Pancreas (tissue), 10 donors: ENCODE data around the gene PPP4R2. TPM values are rescaled to one million over a fixed set of nuclear protein-coding genes. Genes with fewer than 3 reads are reported as not detected.

Experiments used
- ATAC-seq, 4 donors: fragments of 200-7000 bp; cut with Tn5 transposase; one replicate each; pipeline versions ENCODE4 v1.8.0 to v1.9.1; 2020; ENCODE audit warnings: mild to moderate bottlenecking in 4 of 4, moderate library complexity in 4 of 4
- DNase-seq, 6 donors: peaks; one replicate each; pipeline ENCODE4 v3.0.0-alpha.2; 2020
- FAIRE-seq: peaks from 2 replicates; lab custom pipeline; 2012; peaks lifted over from hg19 to GRCh38; lab: Jason Lieb, UNC
- H3K27ac ChIP-seq, 4 donors: fragments of 200-600 bp; sonication (generic); 1 replicate in 3 of 4; 2 replicates in 1 of 4; pipeline versions ENCODE4 v1.5.0 to v1.8.0; 2020
- H3K27me3 ChIP-seq, 4 donors: fragments of 200-600 bp; one replicate each; pipeline ENCODE4 v1.8.0; 2021
- H3K36me3 ChIP-seq, 3 donors: fragments of 200-600 bp; sonication (generic) in 1 of 3; one replicate each; pipeline versions ENCODE4 v1.5.0 to v1.8.0; 2020 to 2021
- H3K4me1 ChIP-seq, 3 donors: fragments of 200-600 bp; one replicate each; pipeline ENCODE4 v1.8.0; 2021
- H3K4me3 ChIP-seq, 4 donors: fragments of 200-600 bp; sonication (generic) in 2 of 4; one replicate each; pipeline versions ENCODE4 v1.5.0 to v1.8.0; 2020 to 2021
- H3K9me3 ChIP-seq, 4 donors: fragments of 200-600 bp; one replicate each; pipeline ENCODE4 v1.8.0; 2021
- WGBS, 2 donors: extraction: QIAGEN DNeasy Blood & Tissue Kit; methylation state at CpG; one replicate each; pipeline ENCODE4 v1.1.7; 2013; 5-methylcytosine and 5-hydroxymethylcytosine counted together
- intact Hi-C, 3 donors: fragments of 100-400 bp; cut with DNase I; formaldehyde crosslinking; loops; one replicate each; pipeline versions ENCODE4 v1.11.1 to v1.14.2; 2022
- polyA plus RNA-seq, 2 donors: library from polyadenylated mRNA; stranded (reverse); fragments of 200-250 nt; gene quantifications; one replicate each; pipeline ENCODE4 v1.2.3, GENCODE V29; 2013
- total RNA-seq, 6 donors: library from RNA; stranded (reverse); fragmentation: NEBNext Ultra II Directional in 4 of 6; extraction: Animal tissue kit (Norgen Biotek cat#: 25700) in 4 of 6; gene quantifications; one replicate each; pipeline versions ENCODE4 v1.2.1 to v1.2.4, GENCODE V29; 2021 to 2023
- TF ChIP-seq, protein P1 (sequence below), 4 donors: fragments of 200-600 bp; sonication (generic) in 3 of 4; IDR thresholded peaks; one replicate each; pipeline versions ENCODE4 v1.5.0 to v1.8.0; 2021; ENCODE audit warnings: antibody characterized with exemption in 4 of 4
- donor health status: healthy with polysubstance abuse.
- donor health status: DM: no; HTN: no; CAD: no; lungs with moderate emphysema.
- donor health status: DM: no; HTN: no; CAD: no.
- donor health status: control.
- donor health status: control.
- donor health status: Bipolar disorder and iron deficiency.
- donor health status: DM: yes; HTN: yes; CAD: no.
- donor health status: DM: no; HTN: no; CAD: no.
- donor health status: DM: no; HTN: no; CAD: no.
- donor health status: DM: yes; HTN: yes; CAD: no.

The PPP4R2 gene
- total and polyA plus RNA-seq, 8 donors, result 8.2 to 45.6 (median 23.4) TPM

DNA sequence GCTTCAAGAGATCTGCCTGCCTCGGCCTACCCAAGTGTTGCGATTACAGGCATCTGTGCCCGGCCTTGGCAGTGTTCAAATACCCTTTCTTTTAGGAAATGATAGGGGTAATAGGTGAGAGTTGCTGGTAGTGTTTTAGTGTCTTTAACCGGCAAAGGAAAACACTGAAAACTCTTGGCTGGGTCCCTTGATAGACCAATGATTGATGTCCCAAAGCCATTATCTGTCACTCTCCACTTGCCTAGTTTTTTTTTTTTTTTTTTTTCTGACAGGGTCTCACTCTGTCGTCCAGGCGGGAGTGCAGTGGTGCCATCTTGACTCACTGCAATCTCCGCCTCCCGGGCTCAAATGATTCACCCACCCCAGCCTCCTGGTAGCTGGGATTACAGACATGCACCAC lies 84.5 kb downstream of the PPP4R2 start:
- H3K4me3 ChIP-seq, result no peak overlapping the region
- DNase-seq, result no peak
- H3K27ac ChIP-seq, result no peak overlapping the region
- H3K4me1 ChIP-seq, result no peaks in the 10 kb centered on the region
- TF ChIP-seq, protein P1, sequence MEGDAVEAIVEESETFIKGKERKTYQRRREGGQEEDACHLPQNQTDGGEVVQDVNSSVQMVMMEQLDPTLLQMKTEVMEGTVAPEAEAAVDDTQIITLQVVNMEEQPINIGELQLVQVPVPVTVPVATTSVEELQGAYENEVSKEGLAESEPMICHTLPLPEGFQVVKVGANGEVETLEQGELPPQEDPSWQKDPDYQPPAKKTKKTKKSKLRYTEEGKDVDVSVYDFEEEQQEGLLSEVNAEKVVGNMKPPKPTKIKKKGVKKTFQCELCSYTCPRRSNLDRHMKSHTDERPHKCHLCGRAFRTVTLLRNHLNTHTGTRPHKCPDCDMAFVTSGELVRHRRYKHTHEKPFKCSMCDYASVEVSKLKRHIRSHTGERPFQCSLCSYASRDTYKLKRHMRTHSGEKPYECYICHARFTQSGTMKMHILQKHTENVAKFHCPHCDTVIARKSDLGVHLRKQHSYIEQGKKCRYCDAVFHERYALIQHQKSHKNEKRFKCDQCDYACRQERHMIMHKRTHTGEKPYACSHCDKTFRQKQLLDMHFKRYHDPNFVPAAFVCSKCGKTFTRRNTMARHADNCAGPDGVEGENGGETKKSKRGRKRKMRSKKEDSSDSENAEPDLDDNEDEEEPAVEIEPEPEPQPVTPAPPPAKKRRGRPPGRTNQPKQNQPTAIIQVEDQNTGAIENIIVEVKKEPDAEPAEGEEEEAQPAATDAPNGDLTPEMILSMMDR (IDR thresholded peaks at IDR 0.05), result no peak
- intact Hi-C loops, result loop anchor here in 1 of 3 donors (10.0 kb wide), 1 partner anchor 136 kb away; no protein-coding TSS in a partner anchor
- 88 to 92% methylated on average over 8 of the region's 8 CpGs for WGBS, 2 donors
- no peaks in the 10 kb centered on the region for H3K27me3 ChIP-seq
- no peaks in the 10 kb centered on the region for H3K9me3 ChIP-seq
- no peak for ATAC-seq
- no peaks in the 10 kb centered on the region for H3K36me3 ChIP-seq
- no peak for FAIRE-seq

DNA sequence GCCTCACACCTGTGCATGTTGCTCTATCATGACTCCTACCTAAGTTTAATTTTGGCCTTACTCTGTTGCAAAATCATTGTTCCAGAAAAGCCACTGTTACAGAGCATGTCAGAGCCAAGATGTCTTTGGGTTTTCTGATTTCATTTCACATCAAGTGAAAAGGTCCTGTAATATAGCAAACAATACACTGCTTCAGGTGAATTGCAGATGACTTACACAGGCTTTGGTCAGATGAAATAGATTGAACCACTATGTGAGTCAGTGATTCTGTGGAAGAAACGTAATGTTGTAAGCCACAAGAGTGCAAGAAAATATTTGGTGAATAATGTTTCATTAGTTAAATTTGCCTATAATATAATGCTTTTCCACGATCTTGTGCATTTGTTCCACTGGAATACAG lies 87.6 kb downstream of the PPP4R2 start:
- 86 to 88% methylated on average over 2 of the region's 2 CpGs for WGBS, 2 donors
- TF ChIP-seq, protein P1 (IDR thresholded peaks at IDR 0.05), result no peak

DNA sequence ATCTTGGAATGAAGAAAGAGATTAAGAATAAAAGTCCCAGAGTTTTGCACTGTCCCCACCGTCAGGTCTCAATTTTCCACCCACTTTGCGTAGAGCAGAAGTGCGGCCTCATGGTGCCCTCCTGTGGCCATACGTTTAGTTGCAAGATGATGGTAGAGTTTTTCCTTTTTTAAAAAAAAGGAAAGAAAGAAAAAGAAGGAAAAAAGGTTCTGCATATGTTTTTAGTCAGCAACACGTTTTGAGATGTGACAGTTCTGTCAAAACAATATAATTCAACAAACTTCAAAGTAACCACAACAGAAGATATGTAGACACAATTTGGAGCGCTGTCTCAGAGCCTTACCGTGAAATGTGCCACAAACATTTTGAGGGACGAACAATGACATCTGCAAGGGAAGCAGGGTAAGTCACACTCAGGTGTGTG lies 89.5 kb downstream of the PPP4R2 start:
- peak; percentile 67 to 93 (median 92) for ATAC-seq
- H3K36me3 ChIP-seq, result no peaks in the 10 kb centered on the region
- DNase-seq, result peak in 5 of 6 donors; percentile 9 to 68 (median 36)
- H3K4me1 ChIP-seq, result no peaks in the 10 kb centered on the region
- WGBS, 2 donors, result 26 to 28% methylated on average over 8 of the region's 8 CpGs
- intact Hi-C loops, result loop anchor here in 1 of 3 donors (10.0 kb wide), 1 partner anchor 141 kb away; no protein-coding TSS in a partner anchor
- H3K27me3 ChIP-seq, result no peaks in the 10 kb centered on the region
- TF ChIP-seq, protein P1 (IDR thresholded peaks at IDR 0.05), result peak; percentile 40 to 66 (median 58)
- H3K9me3 ChIP-seq, result no peaks in the 10 kb centered on the region
- FAIRE-seq, result peak; percentile 93
- H3K27ac ChIP-seq, result no peak overlapping the region
- no peak overlapping the region for H3K4me3 ChIP-seq

More for the DNA sequence above, 87.6 kb downstream of the PPP4R2 start:
- H3K27me3 ChIP-seq, result no peaks in the 10 kb centered on the region
- intact Hi-C loops, result loop anchor here in 1 of 3 donors (10.0 kb wide), 1 partner anchor 139 kb away; no protein-coding TSS in a partner anchor
- no peak for FAIRE-seq
- no peaks in the 10 kb centered on the region for H3K4me1 ChIP-seq
- no peak for DNase-seq
- no peaks in the 10 kb centered on the region for H3K36me3 ChIP-seq
- H3K4me3 ChIP-seq, result no peak overlapping the region
- ATAC-seq, result no peak
- H3K9me3 ChIP-seq, result no peaks in the 10 kb centered on the region
- H3K27ac ChIP-seq, result no peak overlapping the region

DNA sequence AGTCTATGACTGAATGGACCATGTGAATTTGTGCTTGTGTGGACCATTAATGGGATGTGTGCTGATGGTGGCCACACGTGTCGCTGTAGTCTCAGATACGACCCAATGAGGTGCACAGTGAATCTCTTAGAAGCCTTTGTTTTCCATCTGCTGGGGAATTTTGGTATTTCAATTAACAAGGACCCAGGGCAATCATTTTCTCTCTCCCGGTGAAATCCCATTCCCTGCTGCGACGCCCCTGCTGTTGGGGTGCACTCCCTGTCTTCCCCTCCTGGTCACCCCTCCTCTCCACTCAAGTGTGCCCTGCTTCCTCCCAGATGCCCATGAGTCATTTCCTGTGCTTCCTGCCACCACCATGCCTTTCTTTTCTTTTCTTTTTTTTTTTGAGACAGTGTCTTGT lies 97.5 kb downstream of the PPP4R2 start:
- Histone ChIP-seq H3K9me3 (no peaks in the 10 kb centered on the region), H3K27me3 (no peaks in the 10 kb centered on the region), H3K4me3 (no peak overlapping the region), H3K4me1 (no peaks in the 10 kb centered on the region), H3K27ac (no peak overlapping the region), H3K36me3 (no peaks in the 10 kb centered on the region)
- FAIRE-seq (no peak), ATAC-seq (peak in 1 of 4 donors; percentile 26), DNase-seq (no peak)
- TF ChIP-seq, protein P1 (IDR thresholded peaks at IDR 0.05), result no peak
- intact Hi-C loops, result no loop called here
- WGBS, 2 donors, result 89 to 90% methylated on average over 6 of the region's 6 CpGs

DNA sequence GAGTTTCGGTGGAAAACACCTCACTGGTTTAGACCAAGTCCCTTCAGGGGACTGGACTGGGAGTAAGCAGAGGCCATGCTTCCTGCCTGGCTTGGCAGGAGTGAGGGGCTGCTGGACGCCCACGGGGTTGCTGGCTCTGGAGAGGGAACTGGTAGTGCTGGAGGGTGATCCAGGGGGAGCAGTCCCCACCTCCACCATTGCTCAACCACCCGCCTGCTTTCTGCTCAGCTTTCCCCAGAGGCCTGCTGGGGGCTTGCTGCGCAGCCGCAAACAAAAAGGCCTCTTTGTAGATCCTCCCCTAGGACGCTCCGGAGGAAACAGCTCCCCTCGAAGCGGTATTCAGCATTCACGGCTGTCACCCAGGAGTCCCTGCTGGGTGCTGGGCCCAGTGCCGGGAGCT lies 98.3 kb downstream of the PPP4R2 start:
- TF ChIP-seq, protein P1 (IDR thresholded peaks at IDR 0.05), result no peak
- DNase-seq (no peak), FAIRE-seq (no peak), ATAC-seq (no peak)
- no peaks in the 10 kb centered on the region for H3K4me1 ChIP-seq
- 83 to 87% methylated on average over 12 of the region's 12 CpGs for WGBS, 2 donors
- H3K9me3 ChIP-seq, result no peaks in the 10 kb centered on the region
- intact Hi-C loops, result loop anchor here in 1 of 3 donors (5.0 kb wide), 1 partner anchor 337 kb away; no protein-coding TSS in a partner anchor
- no peaks in the 10 kb centered on the region for H3K27me3 ChIP-seq
- no peak overlapping the region for H3K27ac ChIP-seq
- no peaks in the 10 kb centered on the region for H3K36me3 ChIP-seq
- H3K4me3 ChIP-seq, result no peak overlapping the region
